ENCODE data around the gene HMGB2. TPM values are rescaled to one million over a fixed set of nuclear protein-coding genes. Genes with fewer than 3 reads are reported as not detected.

HMGB2 gene
- total RNA-seq, 3 donors from 2014 or later = 48.2 to 66.2 (median 58.0) TPM

DNA sequence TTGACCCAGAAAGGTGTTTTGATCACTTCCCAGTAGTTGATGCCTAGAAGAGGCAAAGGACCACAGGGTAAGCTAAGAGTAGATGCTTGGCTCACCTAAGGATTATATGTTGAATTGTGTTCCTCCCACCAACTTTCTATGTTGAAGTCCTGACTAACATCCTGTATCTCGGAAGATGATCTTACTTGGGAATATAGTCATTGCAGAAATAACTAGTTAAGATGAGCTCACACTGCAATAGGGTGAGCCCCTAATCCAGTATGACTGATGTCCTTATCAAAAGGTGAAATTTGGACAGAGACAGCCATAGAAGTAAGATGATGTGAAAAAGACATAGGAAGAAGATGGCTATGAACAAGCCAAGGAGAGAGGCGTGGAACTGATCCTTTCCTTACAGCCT lies 3.3 kb upstream of the HMGB2 start:
- no peak overlapping the region for H3K27ac ChIP-seq
- TF ChIP-seq POLR2AphosphoS5 (IDR thresholded peaks at IDR 0.05) = no peak
- TF ChIP-seq CTCF (IDR thresholded peaks at IDR 0.05) = no peak
- no peak for TF ChIP-seq POLR2A (IDR thresholded peaks at IDR 0.05)
- H3K4me3 ChIP-seq = no peak overlapping the region
- no peak for DNase-seq (ENCODE audit: low spot score in 2 of 2)
- H3K4me1 ChIP-seq = peaks cover 0 to 4% of the 10 kb centered on the region in 2 donors
- no peaks in the 10 kb centered on the region for H3K36me3 ChIP-seq
- no peaks in the 10 kb centered on the region for H3K27me3 ChIP-seq
- H3K9me3 ChIP-seq = no peaks in the 10 kb centered on the region
- intact Hi-C loops (cut with DNase I; ENCODE audit: low total_unique reads) = no loop called here

DNA sequence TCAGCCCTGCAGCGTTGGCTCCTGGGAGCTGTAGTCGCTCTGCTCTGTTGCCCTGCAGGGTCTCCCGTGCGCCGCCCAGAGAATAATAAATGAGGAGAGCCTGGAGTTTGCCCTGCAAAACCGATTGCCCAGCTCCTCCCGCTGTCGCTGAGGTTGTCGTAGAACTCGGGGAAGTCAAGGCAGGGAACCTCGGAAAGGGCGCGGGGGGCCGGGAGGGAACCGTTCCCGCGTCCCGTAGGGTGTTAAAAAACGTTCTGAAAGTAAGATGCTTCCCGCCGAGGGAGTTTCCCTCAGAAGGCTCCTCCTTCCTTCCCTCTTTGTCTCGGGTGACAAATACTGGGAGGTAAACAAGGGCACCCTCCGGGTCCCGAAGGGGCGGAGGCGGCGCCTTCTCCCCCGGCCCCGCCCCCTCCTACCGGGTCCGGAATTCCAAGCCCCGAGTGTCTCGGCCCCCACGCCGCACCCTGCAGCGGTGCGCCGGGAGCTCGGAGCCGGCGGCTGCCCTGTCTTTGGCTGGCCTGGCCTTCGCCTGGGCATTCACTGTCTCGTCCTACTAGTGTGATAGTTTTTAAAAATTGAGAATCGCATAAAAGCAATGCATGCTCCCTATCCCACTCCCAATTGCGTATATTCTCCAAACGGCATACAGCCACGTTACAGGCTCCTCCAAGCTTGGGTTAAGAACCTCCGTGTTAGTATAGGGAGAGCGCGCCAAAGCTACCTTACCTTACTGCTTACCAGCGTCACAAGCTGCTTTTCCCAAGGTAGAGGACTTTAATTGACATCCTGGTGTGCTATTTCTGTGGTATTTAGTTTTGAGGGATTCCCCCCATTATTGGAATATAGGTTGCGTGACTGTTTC lies 964 bp upstream of the HMGB2 start:
- peaks cover 0 to 4% of the 10 kb centered on the region in 2 donors for H3K4me1 ChIP-seq
- H3K36me3 ChIP-seq = no peaks in the 10 kb centered on the region
- H3K4me3 ChIP-seq = peak overlapping the region; percentile 80 to 97 (median 83)
- no peaks in the 10 kb centered on the region for H3K27me3 ChIP-seq
- peak in 1 of 3 donors; percentile 16 for TF ChIP-seq POLR2AphosphoS5 (IDR thresholded peaks at IDR 0.05)
- TF ChIP-seq POLR2A (IDR thresholded peaks at IDR 0.05) = no peak
- peak overlapping the region; percentile 43 to 99 for H3K27ac ChIP-seq
- no peaks in the 10 kb centered on the region for H3K9me3 ChIP-seq
- intact Hi-C loops (cut with DNase I; ENCODE audit: low total_unique reads) = no loop called here
- peak; percentile 26 to 54 for DNase-seq (ENCODE audit: low spot score in 2 of 2)

- intact Hi-C loops (cut with DNase I; ENCODE audit: low total_unique reads) = no loop called here
- H3K9me3 ChIP-seq = no peaks in the 10 kb centered on the region
- TF ChIP-seq POLR2A (IDR thresholded peaks at IDR 0.05) (no peak), CTCF (IDR thresholded peaks at IDR 0.05) (no peak), POLR2AphosphoS5 (IDR thresholded peaks at IDR 0.05) (no peak)
- H3K36me3 ChIP-seq = no peaks in the 10 kb centered on the region
- no peaks in the 10 kb centered on the region for H3K27me3 ChIP-seq
- peak; percentile 29 to 63 for DNase-seq (ENCODE audit: low spot score in 2 of 2)
- H3K27ac ChIP-seq = peak overlapping the region; percentile 99 to 100
- H3K4me3 ChIP-seq = peak overlapping the region; percentile 80 to 97 (median 83)
- peaks cover 0 to 4% of the 10 kb centered on the region in 2 donors for H3K4me1 ChIP-seq
These were observed 487 bp downstream of the HMGB2 start for GRCh38 chr4:173333658-173334084.

DNA sequence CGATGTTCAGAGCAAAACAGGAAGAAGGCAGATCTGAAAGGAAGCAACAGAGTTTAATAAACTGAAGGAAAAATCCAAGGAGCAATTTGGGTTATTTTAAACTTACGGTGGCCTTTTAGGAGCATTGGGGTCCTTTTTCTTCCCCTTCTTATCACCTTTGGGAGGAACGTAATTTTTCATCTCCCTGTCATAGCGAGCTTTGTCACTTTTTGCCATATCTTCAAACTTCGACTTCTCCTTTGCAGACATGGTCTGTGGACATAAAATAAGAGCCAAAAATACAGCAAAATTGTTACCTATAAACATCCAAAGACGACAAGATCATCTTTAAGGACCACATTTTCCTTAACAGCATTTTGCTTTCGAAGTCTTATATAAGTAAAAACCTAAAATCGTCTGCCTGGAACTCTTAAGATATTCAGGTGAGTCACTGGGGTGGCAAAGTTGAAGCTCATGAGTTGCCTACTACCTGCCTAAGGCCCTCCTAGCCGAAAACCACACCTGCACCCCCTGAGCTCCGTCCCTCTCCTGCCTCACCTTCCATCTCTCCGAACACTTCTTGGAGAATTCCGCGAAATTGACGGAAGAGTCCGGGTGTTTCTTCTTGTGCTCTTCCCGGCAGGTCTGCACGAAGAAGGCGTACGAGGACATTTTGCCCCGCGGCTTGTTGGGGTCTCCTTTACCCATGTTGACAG lies 1.0 kb downstream of the HMGB2 start:
- no peaks in the 10 kb centered on the region for H3K36me3 ChIP-seq
- peak overlapping the region; percentile 99 to 100 for H3K27ac ChIP-seq
- intact Hi-C loops (cut with DNase I; ENCODE audit: low total_unique reads) = no loop called here
- H3K4me3 ChIP-seq = peak overlapping the region; percentile 80 to 97 (median 83)
- no peaks in the 10 kb centered on the region for H3K9me3 ChIP-seq
- peaks cover 0 to 4% of the 10 kb centered on the region in 2 donors for H3K4me1 ChIP-seq
- no peaks in the 10 kb centered on the region for H3K27me3 ChIP-seq
- TF ChIP-seq POLR2AphosphoS5 (IDR thresholded peaks at IDR 0.05) (no peak), POLR2A (IDR thresholded peaks at IDR 0.05) (no peak), CTCF (IDR thresholded peaks at IDR 0.05) (no peak)
- no peak for DNase-seq (ENCODE audit: low spot score in 2 of 2)

- H3K4me1 ChIP-seq = peaks cover 0 to 4% of the 10 kb centered on the region in 2 donors
- H3K27me3 ChIP-seq = no peaks in the 10 kb centered on the region
- H3K36me3 ChIP-seq = no peaks in the 10 kb centered on the region
- TF ChIP-seq POLR2A (IDR thresholded peaks at IDR 0.05) = no peak
- no peak for TF ChIP-seq CTCF (IDR thresholded peaks at IDR 0.05)
- TF ChIP-seq POLR2AphosphoS5 (IDR thresholded peaks at IDR 0.05) = no peak
- peak overlapping the region in 2 of 3 donors; percentile 80 to 97 for H3K4me3 ChIP-seq
- intact Hi-C loops (cut with DNase I; ENCODE audit: low total_unique reads) = no loop called here
- no peak overlapping the region for H3K27ac ChIP-seq
- no peaks in the 10 kb centered on the region for H3K9me3 ChIP-seq
- no peak for DNase-seq (ENCODE audit: low spot score in 2 of 2)
These were observed 2.1 kb downstream of the HMGB2 start for GRCh38 chr4:173332021-173332487.
